ENCODE results near the gene COBLL1.
"Not testable (repeated sequence)": the region's sequence is repeated elsewhere in the genome, so short reads cannot be mapped to it uniquely, and the experiment has no call there.

COBLL1 gene

GRCh38 chr2:164761201-164761600 lies 80.4 kb downstream of the COBLL1 start:
- not testable (repeated sequence) for H4K5ac ChIP-seq (ENCODE audit: low read length); H3K4me2 ChIP-seq (ENCODE audit: low read length); H3K23ac ChIP-seq (ENCODE audit: low read length); H2BK120ac ChIP-seq (ENCODE audit: low read depth, low read length); H4K8ac ChIP-seq (ENCODE audit: low read depth, low read length); DNase-seq; H3K79me2 ChIP-seq (ENCODE audit: control insufficient read depth, insufficient read depth, low read length); H3K18ac ChIP-seq (ENCODE audit: low read length); H3K27me3 ChIP-seq (ENCODE audit: insufficient read depth, low read length, poor library complexity); H3K36me3 ChIP-seq (ENCODE audit: control insufficient read depth, insufficient read depth, low read length); H3K4ac ChIP-seq (ENCODE audit: low read depth, low read length); H3K79me1 ChIP-seq (ENCODE audit: low read length); H3K4me3 ChIP-seq (ENCODE audit: low read length); H2BK5ac ChIP-seq (ENCODE audit: low read length); H2AK5ac ChIP-seq (ENCODE audit: low read length); H2BK15ac ChIP-seq (replicated peaks; ENCODE audit: low read depth); H3K27ac ChIP-seq (ENCODE audit: low read depth, low read length); H3K9ac ChIP-seq (ENCODE audit: low read length); H3K4me1 ChIP-seq (ENCODE audit: control insufficient read depth, low read depth, low read length); H3K56ac ChIP-seq (ENCODE audit: low read length)
- no CpG with 5 or more reads among the region's 9 CpGs for WGBS (ENCODE audit: extremely low coverage, insufficient coverage, low lambda C conversion rate)

GRCh38 chr2:164760179-164760578 lies 81.4 kb downstream of the COBLL1 start:
- Histone ChIP-seq H3K4me2 (ENCODE audit: low read length) (no peak overlapping the region), H4K5ac (ENCODE audit: low read length) (no peak overlapping the region), H3K27me3 (ENCODE audit: insufficient read depth, low read length, poor library complexity) (no peaks in the 10 kb centered on the region), H3K18ac (ENCODE audit: low read length) (no peak overlapping the region), H3K79me1 (ENCODE audit: low read length) (no peaks in the 10 kb centered on the region), H3K36me3 (ENCODE audit: control insufficient read depth, insufficient read depth, low read length) (no peaks in the 10 kb centered on the region), H3K4me3 (ENCODE audit: low read length) (no peak overlapping the region), H3K9ac (ENCODE audit: low read length) (no peak overlapping the region), H3K27ac (ENCODE audit: low read depth, low read length) (no peak overlapping the region), H3K4me1 (ENCODE audit: control insufficient read depth, low read depth, low read length) (no peaks in the 10 kb centered on the region), H3K56ac (ENCODE audit: low read length) (no peak overlapping the region), H2BK5ac (ENCODE audit: low read length) (no peak overlapping the region), H3K4ac (ENCODE audit: low read depth, low read length) (no peak overlapping the region), H4K8ac (ENCODE audit: low read depth, low read length) (no peak overlapping the region), H3K23ac (ENCODE audit: low read length) (no peak overlapping the region), H2AK5ac (ENCODE audit: low read length) (no peak overlapping the region), H2BK120ac (ENCODE audit: low read depth, low read length) (no peak overlapping the region), H3K79me2 (ENCODE audit: control insufficient read depth, insufficient read depth, low read length) (no peaks in the 10 kb centered on the region), H2BK15ac (replicated peaks; ENCODE audit: low read depth) (no peak overlapping the region)
- no CpG with 5 or more reads among the region's 2 CpGs for WGBS (ENCODE audit: extremely low coverage, insufficient coverage, low lambda C conversion rate)
- DNase-seq: no peak

GRCh38 chr2:164757934-164758695 lies 83.5 kb downstream of the COBLL1 start:
- Histone ChIP-seq H3K79me1 (ENCODE audit: low read length) (no peaks in the 10 kb centered on the region), H3K4me1 (ENCODE audit: control insufficient read depth, low read depth, low read length) (no peaks in the 10 kb centered on the region), H4K5ac (ENCODE audit: low read length) (no peak overlapping the region), H4K8ac (ENCODE audit: low read depth, low read length) (no peak overlapping the region), H2BK15ac (replicated peaks; ENCODE audit: low read depth) (no peak overlapping the region), H3K4me3 (ENCODE audit: low read length) (no peak overlapping the region), H3K27me3 (ENCODE audit: insufficient read depth, low read length, poor library complexity) (no peaks in the 10 kb centered on the region), H3K23ac (ENCODE audit: low read length) (no peak overlapping the region), H2AK5ac (ENCODE audit: low read length) (no peak overlapping the region), H3K27ac (ENCODE audit: low read depth, low read length) (no peak overlapping the region), H3K9ac (ENCODE audit: low read length) (no peak overlapping the region), H3K4ac (ENCODE audit: low read depth, low read length) (no peak overlapping the region), H2BK5ac (ENCODE audit: low read length) (no peak overlapping the region), H3K18ac (ENCODE audit: low read length) (no peak overlapping the region), H3K4me2 (ENCODE audit: low read length) (no peak overlapping the region), H3K79me2 (ENCODE audit: control insufficient read depth, insufficient read depth, low read length) (no peaks in the 10 kb centered on the region), H2BK120ac (ENCODE audit: low read depth, low read length) (no peak overlapping the region), H3K56ac (ENCODE audit: low read length) (no peak overlapping the region), H3K36me3 (ENCODE audit: control insufficient read depth, insufficient read depth, low read length) (no peaks in the 10 kb centered on the region)
- no peak for DNase-seq
- WGBS (ENCODE audit: extremely low coverage, insufficient coverage, low lambda C conversion rate): no CpG with 5 or more reads among the region's 2 CpGs

GRCh38 chr2:164756773-164757172 lies 84.8 kb downstream of the COBLL1 start:
- H3K27ac ChIP-seq (ENCODE audit: low read depth, low read length): no peak overlapping the region
- WGBS (ENCODE audit: extremely low coverage, insufficient coverage, low lambda C conversion rate): no CpG with 5 or more reads among the region's 2 CpGs

GRCh38 chr2:164755952-164756351 lies 85.7 kb downstream of the COBLL1 start:
- Histone ChIP-seq H3K4me1 (ENCODE audit: control insufficient read depth, low read depth, low read length) (no peaks in the 10 kb centered on the region), H3K79me1 (ENCODE audit: low read length) (no peaks in the 10 kb centered on the region), H3K56ac (ENCODE audit: low read length) (no peak overlapping the region), H4K8ac (ENCODE audit: low read depth, low read length) (no peak overlapping the region), H2BK5ac (ENCODE audit: low read length) (no peak overlapping the region), H2BK120ac (ENCODE audit: low read depth, low read length) (no peak overlapping the region), H3K4ac (ENCODE audit: low read depth, low read length) (no peak overlapping the region), H3K9ac (ENCODE audit: low read length) (no peak overlapping the region), H3K23ac (ENCODE audit: low read length) (no peak overlapping the region), H3K4me2 (ENCODE audit: low read length) (no peak overlapping the region), H3K27ac (ENCODE audit: low read depth, low read length) (no peak overlapping the region), H3K18ac (ENCODE audit: low read length) (no peak overlapping the region), H2BK15ac (replicated peaks; ENCODE audit: low read depth) (no peak overlapping the region), H4K5ac (ENCODE audit: low read length) (no peak overlapping the region), H3K4me3 (ENCODE audit: low read length) (no peak overlapping the region), H3K36me3 (ENCODE audit: control insufficient read depth, insufficient read depth, low read length) (no peaks in the 10 kb centered on the region), H3K27me3 (ENCODE audit: insufficient read depth, low read length, poor library complexity) (no peaks in the 10 kb centered on the region), H2AK5ac (ENCODE audit: low read length) (no peak overlapping the region), H3K79me2 (ENCODE audit: control insufficient read depth, insufficient read depth, low read length) (no peaks in the 10 kb centered on the region)
- WGBS (ENCODE audit: extremely low coverage, insufficient coverage, low lambda C conversion rate): no CpG with 5 or more reads among the region's 2 CpGs
- DNase-seq: no peak

More at GRCh38 chr2:164756773-164757172, 84.8 kb downstream of the COBLL1 start:
- Histone ChIP-seq H3K23ac (ENCODE audit: low read length) (no peak overlapping the region), H2BK120ac (ENCODE audit: low read depth, low read length) (no peak overlapping the region), H3K18ac (ENCODE audit: low read length) (no peak overlapping the region), H3K36me3 (ENCODE audit: control insufficient read depth, insufficient read depth, low read length) (no peaks in the 10 kb centered on the region), H2BK15ac (replicated peaks; ENCODE audit: low read depth) (no peak overlapping the region), H3K4me3 (ENCODE audit: low read length) (no peak overlapping the region), H3K4me2 (ENCODE audit: low read length) (no peak overlapping the region), H3K79me2 (ENCODE audit: control insufficient read depth, insufficient read depth, low read length) (no peaks in the 10 kb centered on the region), H3K9ac (ENCODE audit: low read length) (no peak overlapping the region), H4K5ac (ENCODE audit: low read length) (no peak overlapping the region), H2BK5ac (ENCODE audit: low read length) (no peak overlapping the region), H3K27me3 (ENCODE audit: insufficient read depth, low read length, poor library complexity) (no peaks in the 10 kb centered on the region), H3K79me1 (ENCODE audit: low read length) (no peaks in the 10 kb centered on the region), H4K8ac (ENCODE audit: low read depth, low read length) (no peak overlapping the region), H3K56ac (ENCODE audit: low read length) (no peak overlapping the region), H3K4me1 (ENCODE audit: control insufficient read depth, low read depth, low read length) (no peaks in the 10 kb centered on the region), H2AK5ac (ENCODE audit: low read length) (no peak overlapping the region), H3K4ac (ENCODE audit: low read depth, low read length) (no peak overlapping the region)
- DNase-seq: no peak
